Measurements from ENCODE around the gene ADAM11.

The ADAM11 gene

GRCh38 chr17:44787271-44787940 is 28.6 kb downstream of the ADAM11 start:
- Mint-ChIP-seq H3K9me3 (no peaks in the 10 kb centered on the region), H3K36me3 (no peaks in the 10 kb centered on the region)
- no peak for ATAC-seq (replicated peaks)

DNA sequence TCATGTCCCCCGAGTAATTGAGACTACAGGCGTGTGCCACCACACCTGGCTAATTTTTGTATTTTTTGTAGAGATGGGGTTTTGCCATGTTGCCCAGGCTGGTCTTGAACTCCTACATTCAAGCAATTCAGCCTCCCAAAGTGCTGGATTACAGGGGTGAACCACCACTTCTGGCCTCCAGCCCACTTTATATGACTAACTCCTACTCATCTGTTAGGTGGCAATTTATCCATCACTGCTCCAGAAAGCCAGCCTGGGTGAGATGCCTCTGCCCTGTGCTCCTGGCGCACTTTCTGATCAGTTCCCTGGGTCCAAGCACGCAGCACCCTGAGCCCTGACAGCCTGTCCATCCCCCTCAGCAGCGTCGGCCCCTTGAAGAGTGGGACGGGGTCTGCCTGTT is 29.4 kb downstream of the ADAM11 start:
- DNase-seq (no peak), ATAC-seq (replicated peaks) (no peak)
- Mint-ChIP-seq H3K27me3 (peaks cover 5 to 29% of the 10 kb centered on the region in 2 donors), H3K9me3 (no peaks in the 10 kb centered on the region), H3K4me1 (no peaks in the 10 kb centered on the region), H3K36me3 (no peaks in the 10 kb centered on the region), H3K4me3 (no peak overlapping the region), H3K27ac (no peak overlapping the region)

More at GRCh38 chr17:44787271-44787940, 28.6 kb downstream of the ADAM11 start:
- Mint-ChIP-seq H3K27ac (no peak overlapping the region), H3K4me3 (no peak overlapping the region), H3K4me1 (no peaks in the 10 kb centered on the region), H3K27me3 (peaks cover 5 to 29% of the 10 kb centered on the region in 2 donors)
- no peak for DNase-seq

DNA sequence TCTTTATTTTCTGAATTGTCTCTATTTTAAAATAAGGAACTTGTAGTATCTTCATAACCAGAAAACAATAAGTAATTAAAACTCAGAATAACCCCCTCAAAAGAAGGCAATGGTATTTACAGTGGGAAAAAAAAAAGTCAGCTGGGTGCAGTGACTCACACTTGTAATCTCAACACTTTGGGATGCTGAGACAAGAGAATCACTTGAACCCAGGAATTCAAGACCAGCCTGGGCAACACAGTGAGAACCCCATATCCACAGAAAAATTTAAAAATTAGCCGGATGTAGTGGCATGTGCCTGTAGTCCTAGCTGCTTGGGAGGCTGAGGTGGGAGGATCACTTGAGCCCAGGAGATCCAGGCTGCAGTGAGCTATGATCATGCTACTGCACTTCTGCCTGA is 33.5 kb downstream of the ADAM11 start:
- peaks cover 0 to 12% of the 10 kb centered on the region in 2 donors for H3K27me3 Mint-ChIP-seq
- no peak overlapping the region for H3K27ac Mint-ChIP-seq
- ATAC-seq (replicated peaks): no peak

GRCh38 chr17:44793885-44794842 is 35.4 kb downstream of the ADAM11 start:
- Mint-ChIP-seq H3K27me3 (no peaks in the 10 kb centered on the region), H3K36me3 (no peaks in the 10 kb centered on the region), H3K4me1 (peaks cover 0 to 5% of the 10 kb centered on the region in 2 donors), H3K9me3 (no peaks in the 10 kb centered on the region), H3K27ac (no peak overlapping the region), H3K4me3 (no peak overlapping the region)
- DNase-seq (no peak), ATAC-seq (replicated peaks) (no peak)

More for the DNA sequence above, 33.5 kb downstream of the ADAM11 start:
- DNase-seq: no peak
- Mint-ChIP-seq H3K36me3 (no peaks in the 10 kb centered on the region), H3K4me3 (no peak overlapping the region), H3K9me3 (no peaks in the 10 kb centered on the region), H3K4me1 (peaks cover 0 to 5% of the 10 kb centered on the region in 2 donors)

DNA sequence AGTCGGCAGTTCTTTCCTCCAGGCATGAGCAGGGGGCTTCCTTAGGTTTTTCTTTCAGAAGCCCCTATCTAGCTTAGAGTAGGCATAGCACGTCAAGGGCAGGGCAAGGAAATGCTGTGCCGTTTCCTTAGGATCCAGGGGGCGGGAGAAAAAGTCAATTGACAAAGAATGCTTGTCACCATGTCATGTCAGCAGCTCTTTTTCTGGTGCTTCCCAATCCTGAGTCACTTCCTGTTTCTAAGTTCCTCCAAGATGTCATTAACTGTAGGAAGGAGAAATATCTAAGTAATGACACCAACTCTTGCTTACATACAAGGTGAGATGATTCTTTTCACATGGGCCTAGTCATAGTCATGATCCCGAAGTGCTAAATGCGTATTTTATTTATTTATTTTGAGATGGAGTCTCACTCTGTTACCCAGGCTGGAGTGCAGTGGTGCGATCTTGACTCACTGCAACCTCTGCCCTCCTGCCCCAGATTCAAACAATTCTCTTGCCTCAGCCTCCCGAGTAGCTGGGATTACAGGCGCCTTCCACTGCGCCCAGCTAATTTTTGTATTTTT is 36.1 kb downstream of the ADAM11 start:
- H3K4me3 Mint-ChIP-seq: no peak overlapping the region

DNA sequence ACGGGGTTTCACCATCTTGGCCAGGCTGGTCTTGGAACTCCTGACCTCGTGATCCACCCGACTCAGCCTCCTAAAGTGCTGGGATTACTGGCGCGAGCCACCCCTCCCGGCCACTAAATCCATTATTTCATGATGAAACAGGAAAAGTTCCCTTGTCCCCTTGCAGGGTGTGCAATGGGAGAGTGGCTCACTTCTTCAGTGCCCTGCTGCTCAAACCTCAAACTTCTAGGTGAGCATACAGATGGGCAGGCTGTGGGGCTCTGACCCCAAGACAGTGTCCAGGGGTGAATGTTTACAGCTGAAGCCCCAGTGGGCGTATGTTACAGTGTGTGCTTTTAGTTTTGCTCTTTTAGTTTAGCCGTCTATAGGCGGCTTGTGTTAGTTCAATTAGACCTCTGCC is 36.6 kb downstream of the ADAM11 start:
- H3K4me3 Mint-ChIP-seq: no peak overlapping the region
- no peaks in the 10 kb centered on the region for H3K36me3 Mint-ChIP-seq
- H3K27me3 Mint-ChIP-seq: no peaks in the 10 kb centered on the region
- ATAC-seq (replicated peaks) (no peak), DNase-seq (no peak)
- H3K4me1 Mint-ChIP-seq: peaks cover 0 to 5% of the 10 kb centered on the region in 2 donors
- no peaks in the 10 kb centered on the region for H3K9me3 Mint-ChIP-seq
- H3K27ac Mint-ChIP-seq: no peak overlapping the region

More for the DNA sequence above, 36.1 kb downstream of the ADAM11 start:
- peak in 1 of 2 donors; percentile 46 for ATAC-seq (replicated peaks)
- Mint-ChIP-seq H3K36me3 (no peaks in the 10 kb centered on the region), H3K27ac (no peak overlapping the region), H3K4me1 (peaks cover 0 to 5% of the 10 kb centered on the region in 2 donors), H3K27me3 (no peaks in the 10 kb centered on the region), H3K9me3 (no peaks in the 10 kb centered on the region)
- DNase-seq: no peak

- ATAC-seq (replicated peaks) (no peak), DNase-seq (no peak)
- no peaks in the 10 kb centered on the region for H3K36me3 Mint-ChIP-seq
- no peak overlapping the region for H3K27ac Mint-ChIP-seq
- no peaks in the 10 kb centered on the region for H3K27me3 Mint-ChIP-seq
- no peaks in the 10 kb centered on the region for H3K9me3 Mint-ChIP-seq
- peaks cover 0 to 5% of the 10 kb centered on the region in 2 donors for H3K4me1 Mint-ChIP-seq
- H3K4me3 Mint-ChIP-seq: no peak overlapping the region
Measured at GRCh38 chr17:44795928-44796327, 37.1 kb downstream of the ADAM11 start.

GRCh38 chr17:44796731-44797130 is 37.9 kb downstream of the ADAM11 start:
- Mint-ChIP-seq H3K4me3 (no peak overlapping the region), H3K36me3 (no peaks in the 10 kb centered on the region), H3K4me1 (peaks cover 0 to 5% of the 10 kb centered on the region in 2 donors), H3K27me3 (no peaks in the 10 kb centered on the region), H3K9me3 (no peaks in the 10 kb centered on the region), H3K27ac (no peak overlapping the region)
- ATAC-seq (replicated peaks) (no peak), DNase-seq (no peak)

GRCh38 chr17:44797802-44798201 is 39.0 kb downstream of the ADAM11 start:
- H3K36me3 Mint-ChIP-seq: no peaks in the 10 kb centered on the region
- H3K4me3 Mint-ChIP-seq: no peak overlapping the region
- DNase-seq (no peak), ATAC-seq (replicated peaks) (no peak)
- no peaks in the 10 kb centered on the region for H3K9me3 Mint-ChIP-seq
- no peak overlapping the region for H3K27ac Mint-ChIP-seq
- peaks cover 0 to 5% of the 10 kb centered on the region in 2 donors for H3K4me1 Mint-ChIP-seq
- no peaks in the 10 kb centered on the region for H3K27me3 Mint-ChIP-seq

GRCh38 chr17:44798356-44798755 is 39.6 kb downstream of the ADAM11 start:
- ATAC-seq (replicated peaks) (no peak), DNase-seq (no peak)
- no peak overlapping the region for H3K4me3 Mint-ChIP-seq
- peaks cover 0 to 5% of the 10 kb centered on the region in 2 donors for H3K4me1 Mint-ChIP-seq
- no peaks in the 10 kb centered on the region for H3K36me3 Mint-ChIP-seq
- H3K27ac Mint-ChIP-seq: no peak overlapping the region
- no peaks in the 10 kb centered on the region for H3K27me3 Mint-ChIP-seq
- H3K9me3 Mint-ChIP-seq: no peaks in the 10 kb centered on the region

DNA sequence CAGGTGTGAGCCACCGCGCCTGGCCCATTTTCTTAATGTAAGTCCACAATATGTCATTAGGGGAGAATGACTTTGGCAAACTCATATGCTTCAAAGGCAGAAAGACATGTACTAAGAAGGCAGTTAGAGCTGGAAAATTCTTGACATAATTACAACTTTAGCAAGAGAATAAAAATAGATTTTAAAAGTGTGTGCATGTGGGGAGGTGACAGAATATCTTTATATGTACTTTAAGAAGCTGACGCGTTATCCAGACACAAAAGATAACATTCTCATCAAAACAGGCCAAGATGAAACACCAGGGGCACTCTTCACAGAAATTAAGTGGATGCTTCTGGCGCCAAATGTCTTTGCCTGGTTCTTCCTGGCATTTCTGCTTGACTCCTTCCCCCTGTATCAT is 43.1 kb downstream of the ADAM11 start:
- no peaks in the 10 kb centered on the region for H3K36me3 Mint-ChIP-seq
- no peaks in the 10 kb centered on the region for H3K9me3 Mint-ChIP-seq
- H3K27ac Mint-ChIP-seq: no peak overlapping the region
- ATAC-seq (replicated peaks) (no peak), DNase-seq (no peak)
- H3K4me3 Mint-ChIP-seq: no peak overlapping the region
- H3K4me1 Mint-ChIP-seq: no peaks in the 10 kb centered on the region
- H3K27me3 Mint-ChIP-seq: no peaks in the 10 kb centered on the region

GRCh38 chr17:44804302-44805089 is 45.7 kb downstream of the ADAM11 start:
- Mint-ChIP-seq H3K27ac (no peak overlapping the region), H3K4me1 (no peaks in the 10 kb centered on the region), H3K9me3 (no peaks in the 10 kb centered on the region), H3K36me3 (no peaks in the 10 kb centered on the region), H3K4me3 (no peak overlapping the region), H3K27me3 (no peaks in the 10 kb centered on the region)
- ATAC-seq (replicated peaks) (no peak), DNase-seq (no peak)

- Mint-ChIP-seq H3K36me3 (no peaks in the 10 kb centered on the region), H3K9me3 (no peaks in the 10 kb centered on the region), H3K4me1 (no peaks in the 10 kb centered on the region), H3K4me3 (no peak overlapping the region), H3K27ac (no peak overlapping the region), H3K27me3 (no peaks in the 10 kb centered on the region)
- ATAC-seq (replicated peaks) (no peak), DNase-seq (no peak)
Measured at GRCh38 chr17:44807093-44807816, 48.5 kb downstream of the ADAM11 start.
